ENCODE results near the gene AHI1. TPM values are rescaled to one million over a fixed set of nuclear protein-coding genes. Genes with fewer than 3 reads are reported as not detected.

Gene AHI1
- total RNA-seq, 1 experiment from 2014 or later = 18.8 TPM

GRCh38 chr6:135412761-135413160 lies 84.8 kb downstream of the AHI1 start:
- Mint-ChIP-seq H3K9me3 (no peaks in the 10 kb centered on the region), H3K27ac (no peak overlapping the region), H3K4me3 (no peak overlapping the region), H3K36me3 (no peaks in the 10 kb centered on the region), H3K4me1 (no peaks in the 10 kb centered on the region), H3K27me3 (ENCODE audit: low read depth) (no peaks in the 10 kb centered on the region)
- POLR2A ChIA-PET = no interaction called here
- TF ChIP-seq ZNF423 (CRISPR knock-in tag; IDR thresholded peaks at IDR 0.05) (no peak), USF1 (CRISPR knock-in tag; IDR thresholded peaks at IDR 0.05) (no peak), IRF1 (CRISPR knock-in tag; IDR thresholded peaks at IDR 0.05) (no peak), FOXJ3 (CRISPR knock-in tag; IDR thresholded peaks at IDR 0.05; ENCODE audit: borderline replicate concordance) (no peak), SP1 (CRISPR knock-in tag; conservative IDR thresholded peaks at IDR 0.05) (no peak), E2F5 (CRISPR knock-in tag; IDR thresholded peaks at IDR 0.05) (no peak), ZNF232 (CRISPR knock-in tag; IDR thresholded peaks at IDR 0.05) (no peak), ERG (CRISPR knock-in tag; IDR thresholded peaks at IDR 0.05) (no peak), MYBL2 (CRISPR knock-in tag; IDR thresholded peaks at IDR 0.05) (no peak), MLX (CRISPR knock-in tag; IDR thresholded peaks at IDR 0.05) (no peak), ZNF281 (CRISPR knock-in tag; IDR thresholded peaks at IDR 0.05) (no peak)
- no peak for ATAC-seq
- CTCF ChIA-PET = interaction anchor here (0.5 to 0.6 kb wide), 2 partner anchors 222 to 268 kb away, joined by 3 to 4 read pairs; no protein-coding TSS in a partner anchor
- DNase-seq (ENCODE audit: low spot score) = no peak

GRCh38 chr6:135411849-135412248 lies 85.7 kb downstream of the AHI1 start:
- DNase-seq (ENCODE audit: low spot score) (no peak), ATAC-seq (no peak)
- no peaks in the 10 kb centered on the region for H3K4me1 Mint-ChIP-seq
- H3K36me3 Mint-ChIP-seq = no peaks in the 10 kb centered on the region
- H3K27ac Mint-ChIP-seq = no peak overlapping the region
- no peak overlapping the region for H3K4me3 Mint-ChIP-seq
- H3K27me3 Mint-ChIP-seq (ENCODE audit: low read depth) = no peaks in the 10 kb centered on the region
- CTCF ChIA-PET = no interaction called here
- H3K9me3 Mint-ChIP-seq = no peaks in the 10 kb centered on the region
- POLR2A ChIA-PET = no interaction called here
- TF ChIP-seq MYBL2 (CRISPR knock-in tag; IDR thresholded peaks at IDR 0.05) (no peak), SOX15 (CRISPR knock-in tag; IDR thresholded peaks at IDR 0.05) (no peak), HMGXB4 (CRISPR knock-in tag; IDR thresholded peaks at IDR 0.05) (no peak), TP53 (CRISPR knock-in tag; IDR thresholded peaks at IDR 0.05) (no peak), MXD4 (CRISPR knock-in tag; IDR thresholded peaks at IDR 0.05; ENCODE audit: borderline replicate concordance) (no peak), NFATC4 (CRISPR knock-in tag; IDR thresholded peaks at IDR 0.05) (no peak), SP1 (CRISPR knock-in tag; conservative IDR thresholded peaks at IDR 0.05) (no peak), ZNF425 (CRISPR knock-in tag; conservative IDR thresholded peaks at IDR 0.05) (no peak), ZNF121 (CRISPR knock-in tag; IDR thresholded peaks at IDR 0.05) (no peak), ARID4B (CRISPR knock-in tag; IDR thresholded peaks at IDR 0.05; ENCODE audit: borderline replicate concordance) (no peak)

Measured in WTC11 (cell line).